H1 (cell line): ENCODE data around the gene CPHXL. TPM values are rescaled to one million over a fixed set of nuclear protein-coding genes. Genes with fewer than 3 reads are reported as not detected.

Source experiments
- CTCF ChIA-PET: fragments of 300-600 bp; sonication (Branson Sonifier 250); formaldehyde crosslinking; loops from one replicate; lab custom pipeline; 2021; ENCODE audit not compliant: partially characterized antibody; lab: Charles Lee
- POLR2A ChIA-PET: fragments of 300-600 bp; sonication (Branson Sonifier 250); formaldehyde crosslinking; loops from one replicate; lab custom pipeline; 2021; ENCODE audit warnings: inconsistent platforms; ENCODE audit not compliant: partially characterized antibody; lab: Charles Lee
- DNase-seq, 2 experiments: peaks; one replicate each; pipeline versions ENCODE4 v3.0.0 to v3.0.0-alpha.2; 2010 to 2022; ENCODE audit warnings: low spot score in 2 of 2, low read depth in 1 of 2, mixed read lengths in 1 of 2
- FAIRE-seq: peaks from 2 replicates; lab custom pipeline; 2011; peaks lifted over from hg19 to GRCh38; lab: Jason Lieb, UNC
- H2AFZ ChIP-seq: 2 replicates; pipeline ENCODE4 v1.8.1; 2012; ENCODE audit warnings: low read length, inconsistent platforms
- H2AK5ac ChIP-seq: 2 replicates; pipeline ENCODE4 v1.6.1; 2013; ENCODE audit warnings: low read depth, low read length
- H2BK120ac ChIP-seq: replicated peaks from 2 replicates; pipeline ENCODE3; 2013; ENCODE audit warnings: low read depth, low read length, inconsistent platforms
- H2BK12ac ChIP-seq: 2 replicates; pipeline ENCODE4 v1.6.1; 2013; ENCODE audit warnings: low read depth, low read length
- H2BK15ac ChIP-seq: 2 replicates; pipeline ENCODE4 v1.6.1; 2013; ENCODE audit warnings: low read length
- H2BK20ac ChIP-seq: 2 replicates; pipeline ENCODE4 v1.6.1; 2013; ENCODE audit warnings: low read length
- H2BK5ac ChIP-seq: 2 replicates; pipeline ENCODE4 v1.6.1; 2013; ENCODE audit warnings: low read depth, low read length
- H3K14ac ChIP-seq: 2 replicates; pipeline ENCODE4 v1.6.1; 2013; ENCODE audit warnings: inconsistent platforms; ENCODE audit not compliant: insufficient read length
- H3K18ac ChIP-seq: 2 replicates; pipeline ENCODE4 v1.6.1; 2013; ENCODE audit warnings: low read length; ENCODE audit errors: extremely low read depth
- H3K23ac ChIP-seq: 2 replicates; pipeline ENCODE4 v1.6.1; 2013; ENCODE audit warnings: inconsistent platforms; ENCODE audit not compliant: insufficient read length
- H3K23me2 ChIP-seq: 2 replicates; pipeline ENCODE4 v1.6.1; 2013; ENCODE audit warnings: low read depth, low read length
- H3K27ac ChIP-seq: 2 replicates; pipeline ENCODE4 v1.6.1; 2011; ENCODE audit warnings: low read depth, low read length, inconsistent platforms
- H3K27me3 ChIP-seq, 4 experiments: replicated peaks in 1 of 4; 1 replicate in 1 of 4; 2 replicates in 3 of 4; pipeline versions ENCODE4 v1.6.1 to v1.8.1; 2011 to 2013; ENCODE audit warnings: low read length in 3 of 4, mild to moderate bottlenecking in 3 of 4, inconsistent platforms in 2 of 4, mixed read lengths in 2 of 4, moderate library complexity in 1 of 4; ENCODE audit not compliant: control insufficient read depth in 3 of 4, insufficient read depth in 3 of 4; ENCODE audit errors: extremely low read depth in 1 of 4
- H3K36me3 ChIP-seq, 4 experiments: 2 replicates each; pipeline versions ENCODE4 v1.6.1 to v1.8.1; 2011 to 2013; ENCODE audit warnings: mild to moderate bottlenecking in 4 of 4, low read length in 3 of 4, moderate library complexity in 2 of 4, control low read depth in 1 of 4, inconsistent platforms in 1 of 4; ENCODE audit not compliant: insufficient read depth in 4 of 4, control insufficient read depth in 2 of 4
- H3K4ac ChIP-seq: replicated peaks from 2 replicates; pipeline ENCODE3; 2013; ENCODE audit warnings: low read length, low read depth, mixed read lengths, inconsistent platforms; ENCODE audit not compliant: insufficient read length
- H3K4me1 ChIP-seq, 4 experiments: replicated peaks in 1 of 4; 1 replicate in 1 of 4; 2 replicates in 3 of 4; pipeline versions ENCODE4 v1.6.1 to v1.8.1; 2011 to 2013; ENCODE audit warnings: low read length in 3 of 4, inconsistent platforms in 2 of 4, mixed read lengths in 1 of 4; ENCODE audit not compliant: insufficient read depth in 4 of 4, control insufficient read depth in 3 of 4
- H3K4me2 ChIP-seq, 2 experiments: 2 replicates each; pipeline versions ENCODE4 v1.6.1 to v1.8.1; 2011 to 2013; ENCODE audit warnings: low read depth in 2 of 2, low read length in 2 of 2, control low read depth in 1 of 2, inconsistent platforms in 1 of 2, mild to moderate bottlenecking in 1 of 2; ENCODE audit not compliant: insufficient read depth in 1 of 2
- H3K4me3 ChIP-seq, 4 experiments: fragments of 200-600, 300-600 bp in 1 of 4; sonication (generic), shearing (Covaris generic), sonication (Bioruptor Twin) in 1 of 4; 2 replicates each; pipeline versions ENCODE4 v1.5.1 to v1.8.1; 2011 to 2016; ENCODE audit warnings: low read length in 4 of 4, low read depth in 3 of 4, control low read depth in 2 of 4, inconsistent platforms in 2 of 4, mild to moderate bottlenecking in 2 of 4, mixed read lengths in 1 of 4, moderate library complexity in 1 of 4; ENCODE audit not compliant: insufficient read depth in 2 of 4; ENCODE audit errors: extremely low read depth in 1 of 4
- H3K56ac ChIP-seq: replicated peaks from 2 replicates; pipeline ENCODE3; 2013; ENCODE audit warnings: low read depth, mild to moderate bottlenecking, mixed read lengths, low read length, inconsistent platforms; ENCODE audit not compliant: insufficient read length
- H3K79me1 ChIP-seq: 2 replicates; pipeline ENCODE4 v1.6.1; 2013; ENCODE audit warnings: low read depth, low read length, control low read depth
- H3K79me2 ChIP-seq, 2 experiments: 2 replicates each; pipeline versions ENCODE4 v1.6.1 to v1.8.1; 2012 to 2013; ENCODE audit warnings: low read length in 2 of 2, mild to moderate bottlenecking in 2 of 2, inconsistent platforms in 1 of 2; ENCODE audit not compliant: insufficient read depth in 2 of 2, control insufficient read depth in 1 of 2
- H3K9ac ChIP-seq, 4 experiments: replicated peaks in 1 of 4; 1 replicate in 1 of 4; 2 replicates in 3 of 4; pipeline versions ENCODE4 v1.6.1 to v1.8.1; 2011 to 2013; ENCODE audit warnings: low read depth in 3 of 4, low read length in 3 of 4, control low read depth in 2 of 4, mild to moderate bottlenecking in 2 of 4, moderate library complexity in 2 of 4, inconsistent platforms in 1 of 4; ENCODE audit errors: extremely low read depth in 1 of 4
- H3K9me3 ChIP-seq, 2 experiments: 2 replicates each; pipeline versions ENCODE4 v1.6.1 to v1.8.1; 2012 to 2013; ENCODE audit warnings: mild to moderate bottlenecking in 2 of 2, moderate library complexity in 2 of 2, control low read depth in 1 of 2, inconsistent platforms in 1 of 2, low read depth in 1 of 2, low read length in 1 of 2, mixed read lengths in 1 of 2; ENCODE audit not compliant: insufficient read depth in 2 of 2
- H4K20me1 ChIP-seq, 2 experiments: replicated peaks in 1 of 2; 2 replicates each; pipeline versions ENCODE3 to v1.8.1; 2011 to 2013; ENCODE audit warnings: inconsistent platforms in 2 of 2, low read length in 2 of 2, mild to moderate bottlenecking in 1 of 2; ENCODE audit not compliant: insufficient read depth in 2 of 2, control insufficient read depth in 1 of 2
- H4K5ac ChIP-seq: 2 replicates; pipeline ENCODE4 v1.6.1; 2013; ENCODE audit warnings: low read length, low read depth, mixed read lengths, inconsistent platforms; ENCODE audit not compliant: insufficient read length
- H4K8ac ChIP-seq: 2 replicates; pipeline ENCODE4 v1.8.0; 2013; ENCODE audit warnings: mild to moderate bottlenecking, moderate library complexity, low read length, inconsistent platforms; ENCODE audit not compliant: insufficient read depth; ENCODE audit errors: extremely low read depth
- H4K91ac ChIP-seq: replicated peaks from 2 replicates; pipeline ENCODE3; 2013; ENCODE audit warnings: low read length, mixed read lengths, inconsistent platforms; ENCODE audit not compliant: insufficient read length
- CHD2 ChIP-seq: IDR thresholded peaks from 2 replicates; pipeline ENCODE4 v1.6.1; 2012; ENCODE audit warnings: low read length, improper control_type of control experiment
- EZH2 ChIP-seq: fragments of 200-600 bp; sonication (generic); IDR thresholded peaks from 2 replicates; pipeline ENCODE4 v1.7.1; 2012; ENCODE audit warnings: low read depth, mild to moderate bottlenecking, moderate library complexity, low read length, inconsistent platforms; ENCODE audit not compliant: severe bottlenecking
- SIRT6 ChIP-seq: IDR thresholded peaks from one replicate; pipeline ENCODE4 v1.7.1; 2012; ENCODE audit warnings: low read length, inconsistent platforms
- WGBS, 2 experiments: shearing (Covaris generic) in 1 of 2; methylation state at CpG; one replicate each; pipeline versions ENCODE4 v1.1.6 to v1.1.7; 2013 to 2015; ENCODE audit warnings: low lambda C conversion rate in 2 of 2, mixed read lengths in 2 of 2, inconsistent platforms in 1 of 2, low coverage in 1 of 2, missing lambda C conversion rate in 1 of 2; ENCODE audit not compliant: insufficient replicate concordance in 2 of 2, insufficient coverage in 1 of 2, insufficient read length in 1 of 2; ENCODE audit errors: extremely low coverage in 1 of 2, missing lambda C conversion rate in 1 of 2; 5-methylcytosine and 5-hydroxymethylcytosine counted together
- polyA plus RNA-seq, 7 experiments: library from polyadenylated mRNA; depleted of rRNA in 3 of 7; stranded (reverse) in 5 of 7; unstranded in 2 of 7; fragments of >200 nt in 5 of 7; fragments of 200-250 nt in 2 of 7; gene quantifications; 1 replicate in 5 of 7; 2 replicates in 1 of 7; 4 replicates in 1 of 7; pipeline versions ENCODE4 v1.2.1 to v1.2.3, GENCODE V29; 2011 to 2013; ENCODE audit warnings: missing spikeins in 2 of 7, mixed read lengths in 2 of 7
- total RNA-seq: library from RNA; stranded (reverse); fragmentation: NEBNext Ultra II Directional; extraction: Animal tissue kit (Norgen Biotek cat#: 25700); gene quantifications from 2 replicates; pipeline ENCODE4 v1.2.1, GENCODE V29; 2021

Gene CPHXL
- total and polyA plus RNA-seq, 2 of the 8 experiments (the other 6 are each of a cell fraction or from before 2014, with no cell fraction given) = not detected

DNA sequence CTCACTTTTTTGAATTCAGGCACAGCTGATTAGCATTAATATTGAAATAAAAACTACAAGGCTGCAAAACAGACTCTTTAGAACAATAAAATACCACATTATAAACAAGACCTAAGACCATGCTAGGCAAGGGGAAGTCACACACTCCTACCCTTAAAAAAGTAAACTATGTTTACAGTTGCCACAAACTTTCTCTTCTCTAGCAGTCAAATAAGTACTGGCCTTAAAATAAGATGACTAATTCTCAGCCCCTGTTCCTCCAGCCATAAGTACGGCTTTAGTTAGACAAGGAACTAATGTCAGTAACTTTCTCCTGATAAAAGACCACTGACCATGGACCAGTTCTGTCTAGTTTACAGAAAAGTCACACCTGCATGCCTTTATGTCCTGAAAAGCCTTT, 19.5 kb upstream of the CPHXL start:
- no peak for TF ChIP-seq CHD2
- no peak for TF ChIP-seq SIRT6
- TF ChIP-seq EZH2 = no peak
- H2AFZ ChIP-seq = no peak overlapping the region
- no peak overlapping the region for H3K4me3 ChIP-seq
- no peak overlapping the region for H4K91ac ChIP-seq
- no peaks in the 10 kb centered on the region for H3K23me2 ChIP-seq
- H3K9ac ChIP-seq = no peak overlapping the region
- H3K79me2 ChIP-seq = no peaks in the 10 kb centered on the region
- no peak overlapping the region for H2BK120ac ChIP-seq
- H3K56ac ChIP-seq = no peak overlapping the region
- no peaks in the 10 kb centered on the region for H3K4me1 ChIP-seq
- ChIA-PET POLR2A (no interaction called here), CTCF (interaction anchor here (1.2 kb wide), 1 partner anchor 13 kb away, joined by 4 read pairs; no protein-coding TSS in a partner anchor)
- peaks cover 34 to 36% of the 10 kb centered on the region in 2 experiments for H3K9me3 ChIP-seq
- no peak overlapping the region for H2BK12ac ChIP-seq
- no peak overlapping the region for H4K8ac ChIP-seq
- no peak overlapping the region for H2BK15ac ChIP-seq
- no peak overlapping the region for H4K5ac ChIP-seq
- no peak overlapping the region for H2BK20ac ChIP-seq
- H3K79me1 ChIP-seq = no peaks in the 10 kb centered on the region
- H4K20me1 ChIP-seq = no peaks in the 10 kb centered on the region
- H2BK5ac ChIP-seq = no peak overlapping the region
- H3K4me2 ChIP-seq = no peak overlapping the region
- FAIRE-seq (no peak), DNase-seq (no peak)
- no peak overlapping the region for H3K23ac ChIP-seq
- no peak overlapping the region for H3K4ac ChIP-seq
- H2AK5ac ChIP-seq = no peak overlapping the region
- no peaks in the 10 kb centered on the region for H3K36me3 ChIP-seq
- H3K27me3 ChIP-seq = no peaks in the 10 kb centered on the region
- 90% methylated on average over 1 of the region's 1 CpG; no CpG with 5 or more reads in 1 of the 2 experiments for WGBS, 2 experiments
- H3K14ac ChIP-seq = no peak overlapping the region
- no peak overlapping the region for H3K27ac ChIP-seq
- H3K18ac ChIP-seq = no peak overlapping the region
